Non-pigmented ciliary epithelial cell (primary cell): Measurements from ENCODE around the gene ITPK1.
"Not testable (repeated sequence)": the region's sequence is repeated elsewhere in the genome, so short reads cannot be mapped to it uniquely, and the experiment has no call there.

ENCODE experiments used
- DNase-seq: peaks from one replicate; pipeline ENCODE4 v3.0.0-alpha.2; 2010; ENCODE audit warnings: low read depth

Gene ITPK1

GRCh38 chr14:93128725-93129459 is 13.2 kb upstream of the ITPK1 start:
- no peak for DNase-seq

- DNase-seq: no peak
These were observed 10.4 kb upstream of the ITPK1 start for GRCh38 chr14:93126111-93126510.

- DNase-seq: no peak
These were observed 7.1 kb upstream of the ITPK1 start for GRCh38 chr14:93122826-93123225.

GRCh38 chr14:93121030-93121834 is 5.5 kb upstream of the ITPK1 start:
- no peak for DNase-seq

- DNase-seq: no peak
These were observed 4.8 kb upstream of the ITPK1 start for GRCh38 chr14:93120517-93120916.

- no peak for DNase-seq
These were observed 1.0 kb upstream of the ITPK1 start for GRCh38 chr14:93116676-93117200.

GRCh38 chr14:93115069-93115820 is 480 bp downstream of the ITPK1 start:
- no peak for DNase-seq

GRCh38 chr14:93114713-93115068 is 1.0 kb downstream of the ITPK1 start:
- no peak for DNase-seq

GRCh38 chr14:93114068-93114710 is 1.5 kb downstream of the ITPK1 start:
- no peak for DNase-seq

- no peak for DNase-seq
These were observed 2.1 kb downstream of the ITPK1 start for GRCh38 chr14:93113678-93114067.

- no peak for DNase-seq
These were observed 2.6 kb downstream of the ITPK1 start for GRCh38 chr14:93112891-93113677.

- not testable (repeated sequence) for DNase-seq
These were observed 4.2 kb downstream of the ITPK1 start for GRCh38 chr14:93111541-93111940.

GRCh38 chr14:93110856-93111419 is 4.8 kb downstream of the ITPK1 start:
- DNase-seq: no peak

GRCh38 chr14:93109572-93110481 is 5.9 kb downstream of the ITPK1 start:
- DNase-seq: no peak

GRCh38 chr14:93108105-93108504 is 7.6 kb downstream of the ITPK1 start:
- DNase-seq: no peak

GRCh38 chr14:93107453-93107852 is 8.3 kb downstream of the ITPK1 start:
- no peak for DNase-seq

- no peak for DNase-seq
These were observed 9.1 kb downstream of the ITPK1 start for GRCh38 chr14:93106541-93107156.

GRCh38 chr14:93105856-93106255 is 9.9 kb downstream of the ITPK1 start:
- DNase-seq: not testable (repeated sequence)

- no peak for DNase-seq
These were observed 10.4 kb downstream of the ITPK1 start for GRCh38 chr14:93105362-93105761.
